ENCODE measurements around the gene TRIM2. TPM values are rescaled to one million over a fixed set of nuclear protein-coding genes. Genes with fewer than 3 reads are reported as not detected.
A peak's percentile ranks its signal among the peaks of the same experiment; 100 is the strongest.

The TRIM2 gene
- total RNA-seq, 2 donors from 2014 or later, result 1.3 to 1.4 TPM

DNA sequence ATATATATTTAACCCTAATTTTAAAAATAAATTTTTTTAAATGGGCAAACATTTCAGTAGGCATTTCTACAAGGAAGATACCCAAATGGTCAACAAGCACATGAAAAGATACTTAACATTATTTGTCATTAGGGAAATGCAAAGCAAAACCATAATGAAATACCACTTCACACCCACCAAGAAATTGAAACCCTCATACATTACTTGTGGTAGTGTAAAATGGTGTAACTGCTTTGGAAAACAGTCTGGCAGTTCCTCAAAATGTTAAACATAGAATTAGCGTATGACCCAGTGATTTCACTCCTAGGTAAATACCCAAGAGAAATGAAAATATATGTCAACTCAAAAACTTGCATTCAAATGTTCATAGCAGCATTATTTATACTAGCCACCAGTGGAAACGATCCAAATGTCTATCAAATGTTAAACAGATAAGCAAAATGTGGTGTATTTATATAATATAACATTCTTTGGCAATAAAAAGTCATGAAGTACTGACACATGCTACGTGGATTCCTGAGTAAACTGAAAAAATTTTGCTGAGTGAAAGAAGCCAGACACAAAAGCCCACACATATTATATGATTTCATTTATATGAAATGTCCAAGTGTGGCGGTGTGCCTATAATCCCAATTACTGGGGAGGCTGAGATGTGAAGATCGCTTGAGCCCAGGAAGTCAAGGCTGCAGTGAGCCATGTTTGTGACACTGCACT is 16.6 kb downstream of the TRIM2 start:
- H3K27me3 Mint-ChIP-seq (ENCODE audit: low read depth), result peaks cover 57% of the 10 kb centered on the region
- no peak overlapping the region for H3K4me3 Mint-ChIP-seq
- H3K9me3 Mint-ChIP-seq, result peaks cover 2% of the 10 kb centered on the region in 2 donors
- H3K4me1 Mint-ChIP-seq (ENCODE audit: low read depth), result peaks cover 31% of the 10 kb centered on the region
- no peak for DNase-seq
- ATAC-seq (replicated peaks in 1 of 2), result no peak
- peaks cover 2 to 4% of the 10 kb centered on the region in 2 donors for H3K36me3 Mint-ChIP-seq (ENCODE audit: insufficient read depth in 2 of 2)
- no peak overlapping the region for H3K27ac Mint-ChIP-seq

DNA sequence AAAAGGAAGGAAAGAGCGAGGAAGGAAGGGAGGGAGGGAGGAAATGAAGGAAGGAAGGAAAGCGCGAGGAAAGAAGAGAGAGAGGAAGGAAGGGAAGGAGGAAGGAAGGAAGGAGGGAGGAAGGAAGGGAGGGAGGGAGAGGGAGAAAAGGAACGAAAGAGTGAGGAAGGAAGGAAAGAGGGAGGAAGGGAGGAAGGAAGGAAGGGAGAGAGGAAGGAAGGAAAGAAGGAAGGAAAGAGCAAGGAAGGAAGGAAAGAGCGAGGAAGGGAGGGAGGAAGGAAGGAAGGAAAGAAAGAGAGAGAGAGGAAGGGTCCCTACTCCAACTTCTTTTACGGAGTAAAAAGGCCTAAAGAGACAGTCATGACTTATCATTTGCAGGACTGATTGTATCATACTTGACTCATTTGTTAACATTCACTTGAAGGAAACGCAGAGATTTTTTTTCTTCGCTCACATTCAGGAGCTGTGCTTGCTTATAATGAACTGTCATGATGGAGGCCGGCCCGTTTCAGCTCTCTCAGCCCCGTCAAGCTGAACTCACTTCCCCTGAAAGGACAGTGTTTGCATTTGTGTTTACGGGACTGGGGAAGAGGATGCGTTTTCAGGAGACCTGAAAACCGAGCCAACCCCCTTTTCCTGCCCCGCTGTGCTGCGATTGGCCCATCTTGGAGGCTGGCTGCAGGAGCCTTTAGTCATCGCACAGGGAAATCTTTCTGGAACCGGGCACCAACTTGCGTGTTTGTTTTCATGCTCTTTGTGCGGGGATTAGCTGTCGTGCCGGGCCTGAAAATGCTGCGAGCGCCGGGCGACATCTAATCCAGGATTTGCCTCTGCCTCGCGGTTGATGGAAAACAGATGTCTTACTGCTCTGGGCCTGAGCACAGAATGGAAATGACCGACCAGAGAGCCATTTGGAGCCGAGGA is 17.8 kb downstream of the TRIM2 start:
- H3K9me3 Mint-ChIP-seq, result peaks cover 2% of the 10 kb centered on the region in 2 donors
- ATAC-seq (replicated peaks in 1 of 2) (peak; percentile 79 to 89), DNase-seq (peak; percentile 17 to 38)
- peaks cover 2 to 4% of the 10 kb centered on the region in 2 donors for H3K36me3 Mint-ChIP-seq (ENCODE audit: insufficient read depth in 2 of 2)
- H3K4me3 Mint-ChIP-seq, result peak overlapping the region; percentile 87 to 90
- peaks cover 34% of the 10 kb centered on the region for H3K4me1 Mint-ChIP-seq (ENCODE audit: low read depth)
- peaks cover 57% of the 10 kb centered on the region for H3K27me3 Mint-ChIP-seq (ENCODE audit: low read depth)
- H3K27ac Mint-ChIP-seq, result peak overlapping the region; percentile 27

GRCh38 chr4:153222707-153223426 is 18.6 kb downstream of the TRIM2 start:
- ATAC-seq (replicated peaks in 1 of 2) (peak; percentile 61 to 69), DNase-seq (peak; percentile 37 to 40)
- H3K36me3 Mint-ChIP-seq (ENCODE audit: insufficient read depth in 2 of 2), result peaks cover 2 to 4% of the 10 kb centered on the region in 2 donors
- H3K4me1 Mint-ChIP-seq (ENCODE audit: low read depth), result peaks cover 34% of the 10 kb centered on the region
- H3K27me3 Mint-ChIP-seq (ENCODE audit: low read depth), result peaks cover 54% of the 10 kb centered on the region
- peak overlapping the region; percentile 27 for H3K27ac Mint-ChIP-seq
- H3K4me3 Mint-ChIP-seq, result peak overlapping the region; percentile 87 to 90
- peaks cover 2% of the 10 kb centered on the region in 2 donors for H3K9me3 Mint-ChIP-seq

- no peak overlapping the region for H3K27ac Mint-ChIP-seq
- H3K27me3 Mint-ChIP-seq (ENCODE audit: low read depth), result peaks cover 54% of the 10 kb centered on the region
- no peak for ATAC-seq (replicated peaks in 1 of 2)
- H3K36me3 Mint-ChIP-seq (ENCODE audit: insufficient read depth in 2 of 2), result peaks cover 2 to 4% of the 10 kb centered on the region in 2 donors
- H3K4me3 Mint-ChIP-seq, result peak overlapping the region; percentile 87 to 90
- peaks cover 34% of the 10 kb centered on the region for H3K4me1 Mint-ChIP-seq (ENCODE audit: low read depth)
- DNase-seq, result no peak
- peaks cover 2% of the 10 kb centered on the region in 2 donors for H3K9me3 Mint-ChIP-seq
Measured at GRCh38 chr4:153223427-153223801, 19.2 kb downstream of the TRIM2 start.

- Mint-ChIP-seq H3K27ac (no peak overlapping the region), H3K27me3 (ENCODE audit: low read depth) (peaks cover 49% of the 10 kb centered on the region), H3K4me3 (peak overlapping the region; percentile 87 to 90), H3K36me3 (ENCODE audit: insufficient read depth in 2 of 2) (peaks cover 2 to 4% of the 10 kb centered on the region in 2 donors), H3K9me3 (peaks cover 2% of the 10 kb centered on the region in 2 donors), H3K4me1 (ENCODE audit: low read depth) (peaks cover 34% of the 10 kb centered on the region)
- no peak for DNase-seq
- no peak for ATAC-seq (replicated peaks in 1 of 2)
Measured at GRCh38 chr4:153223930-153224329, 19.7 kb downstream of the TRIM2 start.

- DNase-seq (no peak), ATAC-seq (replicated peaks in 1 of 2) (no peak)
- Mint-ChIP-seq H3K27ac (no peak overlapping the region), H3K4me3 (peak overlapping the region in 1 of 2 donors; percentile 90), H3K27me3 (ENCODE audit: low read depth) (peaks cover 47% of the 10 kb centered on the region), H3K9me3 (peaks cover 2% of the 10 kb centered on the region in 2 donors), H3K4me1 (ENCODE audit: low read depth) (peaks cover 34% of the 10 kb centered on the region), H3K36me3 (ENCODE audit: insufficient read depth in 2 of 2) (peaks cover 2 to 4% of the 10 kb centered on the region in 2 donors)
Measured at GRCh38 chr4:153224474-153224873, 20.2 kb downstream of the TRIM2 start.

DNA sequence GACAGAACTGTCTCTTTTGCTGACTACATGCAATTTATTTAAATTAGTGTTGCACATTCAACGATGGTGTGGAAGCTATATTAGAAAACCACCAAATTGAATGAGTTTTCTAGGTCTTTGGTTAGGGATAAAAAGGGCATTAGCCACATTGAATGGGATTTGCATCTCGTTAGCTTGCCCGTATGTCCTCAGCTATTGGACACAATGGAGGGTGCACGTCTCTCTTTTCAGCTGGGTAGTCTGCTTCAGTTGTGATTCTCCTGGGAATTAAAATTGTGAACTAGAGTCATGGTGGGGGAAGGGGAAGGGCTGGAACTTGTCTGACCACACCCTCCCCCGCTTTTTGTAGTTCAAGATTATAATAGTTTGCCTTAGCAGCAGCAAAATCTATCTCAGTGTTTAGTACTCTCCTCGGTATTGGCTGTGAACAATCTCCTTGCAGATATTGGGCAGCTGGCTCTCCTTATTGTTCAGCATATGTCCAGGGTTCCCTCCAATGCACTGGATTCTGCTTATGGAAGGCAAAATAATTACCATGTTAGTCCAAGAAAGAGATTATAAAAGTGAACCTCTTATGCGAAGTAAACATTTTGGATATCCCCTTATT is 23.3 kb downstream of the TRIM2 start:
- ATAC-seq (replicated peaks in 1 of 2), result no peak
- Mint-ChIP-seq H3K9me3 (peaks cover 2% of the 10 kb centered on the region in 2 donors), H3K36me3 (ENCODE audit: insufficient read depth in 2 of 2) (peaks cover 2 to 4% of the 10 kb centered on the region in 2 donors), H3K27me3 (ENCODE audit: low read depth) (peaks cover 36% of the 10 kb centered on the region), H3K4me1 (ENCODE audit: low read depth) (peaks cover 29% of the 10 kb centered on the region), H3K27ac (no peak overlapping the region), H3K4me3 (no peak overlapping the region)
- no peak for DNase-seq

DNA sequence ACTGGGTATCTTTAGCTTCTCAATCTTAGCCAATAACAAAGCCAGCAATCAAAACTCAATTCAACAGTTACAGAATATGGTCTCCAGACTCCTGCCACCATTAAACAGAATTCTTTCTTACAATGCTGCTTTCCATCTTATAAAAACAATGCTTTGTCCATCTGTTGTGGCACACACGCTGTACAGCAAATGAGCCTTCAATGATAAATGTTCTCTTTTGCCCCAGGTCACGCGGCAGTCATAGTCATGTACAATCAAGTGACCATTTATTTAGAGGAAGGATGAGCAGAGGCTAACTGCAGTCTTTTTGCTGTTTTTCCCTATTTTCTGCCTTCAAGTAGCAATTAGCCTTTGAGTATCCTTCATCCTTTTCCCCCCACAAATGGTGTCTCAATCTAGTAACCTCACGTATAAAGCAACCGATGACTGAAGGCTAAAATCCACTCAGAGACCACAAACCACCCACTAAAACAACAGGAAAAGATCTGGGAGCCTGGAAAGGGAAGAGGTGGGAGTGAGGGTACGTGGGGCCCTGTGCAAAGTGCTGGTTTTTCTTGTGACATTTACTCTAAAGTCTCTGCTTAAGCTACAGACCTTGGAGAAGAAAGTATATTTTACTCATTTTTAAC is 24.4 kb downstream of the TRIM2 start:
- Mint-ChIP-seq H3K4me1 (ENCODE audit: low read depth) (peaks cover 30% of the 10 kb centered on the region), H3K4me3 (no peak overlapping the region), H3K27ac (no peak overlapping the region), H3K9me3 (peaks cover 2% of the 10 kb centered on the region in 2 donors), H3K27me3 (ENCODE audit: low read depth) (peaks cover 42% of the 10 kb centered on the region), H3K36me3 (ENCODE audit: insufficient read depth in 2 of 2) (peaks cover 2 to 4% of the 10 kb centered on the region in 2 donors)
- no peak for ATAC-seq (replicated peaks in 1 of 2)
- no peak for DNase-seq

DNA sequence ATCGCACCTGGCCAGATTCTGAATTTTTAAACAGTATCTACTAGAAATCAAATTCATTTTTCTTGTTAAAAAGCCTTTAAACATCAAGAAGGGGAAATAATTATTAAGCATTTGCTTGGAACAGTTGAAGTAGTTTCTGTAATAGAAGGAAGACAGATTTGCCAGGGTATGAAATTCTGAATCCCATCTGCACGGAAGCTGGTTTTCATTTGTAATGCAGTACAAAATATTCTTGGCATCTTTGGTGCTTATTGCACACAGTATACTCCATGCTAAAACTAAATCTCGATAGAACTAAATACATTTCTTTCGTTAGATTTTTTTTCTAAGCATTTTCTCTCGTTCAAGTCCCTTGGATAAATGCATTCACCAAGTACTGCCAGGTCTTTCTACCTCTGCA is 25.3 kb downstream of the TRIM2 start:
- Mint-ChIP-seq H3K4me3 (no peak overlapping the region), H3K4me1 (ENCODE audit: low read depth) (peaks cover 27% of the 10 kb centered on the region), H3K27ac (no peak overlapping the region), H3K9me3 (peaks cover 2% of the 10 kb centered on the region in 2 donors), H3K27me3 (ENCODE audit: low read depth) (peaks cover 33% of the 10 kb centered on the region), H3K36me3 (ENCODE audit: insufficient read depth in 2 of 2) (peaks cover under 1 to 4% of the 10 kb centered on the region in 2 donors)
- no peak for DNase-seq
- ATAC-seq (replicated peaks in 1 of 2), result no peak

GRCh38 chr4:153232768-153233167 is 28.5 kb downstream of the TRIM2 start:
- no peaks in the 10 kb centered on the region for H3K9me3 Mint-ChIP-seq
- ATAC-seq (replicated peaks in 1 of 2), result peak; percentile 39 to 40
- H3K36me3 Mint-ChIP-seq (ENCODE audit: insufficient read depth in 2 of 2), result no peaks in the 10 kb centered on the region
- peaks cover 11% of the 10 kb centered on the region for H3K27me3 Mint-ChIP-seq (ENCODE audit: low read depth)
- DNase-seq, result no peak
- H3K4me1 Mint-ChIP-seq (ENCODE audit: low read depth), result peaks cover 19% of the 10 kb centered on the region
- H3K27ac Mint-ChIP-seq, result no peak overlapping the region
- H3K4me3 Mint-ChIP-seq, result peak overlapping the region in 1 of 2 donors; percentile 9

DNA sequence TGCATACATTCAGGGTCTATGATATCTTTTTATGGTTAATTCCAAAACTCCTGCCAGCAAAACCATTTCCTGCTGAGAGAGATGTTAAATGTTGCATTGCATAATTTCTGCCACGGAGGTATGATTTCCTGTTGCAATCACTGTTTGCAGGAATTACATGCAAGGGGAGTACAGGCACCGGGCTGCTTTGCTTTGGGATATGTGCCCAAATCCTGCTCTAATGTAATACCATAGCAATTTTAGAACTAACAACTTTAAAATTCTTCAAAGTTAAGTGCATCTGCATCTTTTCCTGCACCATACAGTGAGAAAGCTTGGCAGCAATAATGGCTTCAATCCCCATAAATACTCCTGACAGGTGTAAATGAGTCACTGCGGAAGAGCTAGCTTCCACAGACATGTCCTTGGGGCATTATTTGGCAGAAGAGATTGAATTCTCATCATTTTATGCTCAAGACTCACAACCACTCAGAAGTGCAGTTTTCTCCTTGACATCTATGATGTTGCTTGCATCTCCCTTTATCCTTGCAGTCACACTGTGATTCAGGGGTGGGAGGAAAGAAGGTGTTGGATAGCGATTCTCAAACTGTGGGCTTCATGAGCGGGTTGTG is 29.6 kb downstream of the TRIM2 start:
- no peak for ATAC-seq (replicated peaks in 1 of 2)
- Mint-ChIP-seq H3K27ac (no peak overlapping the region), H3K4me1 (ENCODE audit: low read depth) (peaks cover 19% of the 10 kb centered on the region), H3K4me3 (no peak overlapping the region), H3K27me3 (ENCODE audit: low read depth) (peaks cover 11% of the 10 kb centered on the region), H3K9me3 (no peaks in the 10 kb centered on the region), H3K36me3 (ENCODE audit: insufficient read depth in 2 of 2) (no peaks in the 10 kb centered on the region)
- DNase-seq, result no peak

- H3K27me3 Mint-ChIP-seq (ENCODE audit: low read depth), result peaks cover 11% of the 10 kb centered on the region
- no peak overlapping the region for H3K4me3 Mint-ChIP-seq
- H3K9me3 Mint-ChIP-seq, result no peaks in the 10 kb centered on the region
- no peak for DNase-seq
- no peaks in the 10 kb centered on the region for H3K36me3 Mint-ChIP-seq (ENCODE audit: insufficient read depth in 2 of 2)
- no peak overlapping the region for H3K27ac Mint-ChIP-seq
- ATAC-seq (replicated peaks in 1 of 2), result no peak
- H3K4me1 Mint-ChIP-seq (ENCODE audit: low read depth), result peaks cover 19% of the 10 kb centered on the region
Measured at GRCh38 chr4:153234885-153235284, 30.6 kb downstream of the TRIM2 start.
